Caco-2 (cell line): ENCODE results near the gene ZNF79. TPM values are rescaled to one million over a fixed set of nuclear protein-coding genes. Genes with fewer than 3 reads are reported as not detected.

Source experiments
- BruUV-seq: library from RNA; stranded (reverse); fragments of 400-500 nt; replicated peaks from 2 replicates; lab custom pipeline; 2021; lab: Mats Ljungman, UMichigan
- CTCF ChIA-PET: fragments of 300-600 bp; sonication (Branson Sonifier 250); formaldehyde crosslinking; loops from one replicate; lab custom pipeline; 2022; ENCODE audit warnings: antibody characterized with exemption; lab: Charles Lee
- POLR2A ChIA-PET: fragments of 300-600 bp; sonication (Branson Sonifier 250); formaldehyde crosslinking; loops from one replicate; lab custom pipeline; 2022; ENCODE audit warnings: antibody characterized with exemption; lab: Charles Lee
- DNase-seq, 2 experiments: peaks; one replicate each; pipeline versions ENCODE4 v3.0.0 to v3.0.0-alpha.2; 2020 to 2022
- H3K27me3 ChIP-seq: replicated peaks from 2 replicates; pipeline ENCODE4 v1.6.0; 2011; ENCODE audit warnings: low read length; ENCODE audit not compliant: control insufficient read depth, insufficient read depth
- H3K36me3 ChIP-seq: 2 replicates; pipeline ENCODE4 v1.5.1; 2011; ENCODE audit warnings: low read length; ENCODE audit not compliant: control insufficient read depth, insufficient read depth
- H3K4me1 ChIP-seq: fragments of 250-450 bp; sonication (Bioruptor Pico); 2 replicates; pipeline ENCODE4 v1.5.1; 2020; ENCODE audit warnings: mild to moderate bottlenecking
- H3K4me3 ChIP-seq: 2 replicates; pipeline ENCODE4 v1.5.1; 2011; ENCODE audit warnings: low read depth, mild to moderate bottlenecking, control low read depth, low read length
- H3K9me3 ChIP-seq: fragments of 250-450 bp; sonication (Bioruptor Pico); 2 replicates; pipeline ENCODE4 v1.5.1; 2020; ENCODE audit warnings: mild to moderate bottlenecking, moderate library complexity
- H3K27ac Mint-ChIP-seq: one replicate; pipeline ENCODE4 v1.8.0; 2022; ENCODE audit warnings: mixed read lengths; ENCODE audit not compliant: unreplicated experiment
- H3K27me3 Mint-ChIP-seq: one replicate; pipeline ENCODE4 v1.8.0; 2022; ENCODE audit warnings: mixed read lengths; ENCODE audit not compliant: insufficient read depth, unreplicated experiment
- H3K36me3 Mint-ChIP-seq: one replicate; pipeline ENCODE4 v1.8.0; 2022; ENCODE audit warnings: mild to moderate bottlenecking, mixed read lengths; ENCODE audit not compliant: insufficient read depth, unreplicated experiment
- H3K4me1 Mint-ChIP-seq: one replicate; pipeline ENCODE4 v1.8.0; 2022; ENCODE audit warnings: low read depth, mixed read lengths; ENCODE audit not compliant: unreplicated experiment
- H3K4me3 Mint-ChIP-seq: one replicate; pipeline ENCODE4 v1.8.0; 2022; ENCODE audit warnings: mild to moderate bottlenecking, moderate library complexity, mixed read lengths; ENCODE audit not compliant: unreplicated experiment
- H3K9me3 Mint-ChIP-seq: one replicate; pipeline ENCODE4 v1.8.0; 2022; ENCODE audit warnings: mixed read lengths; ENCODE audit not compliant: unreplicated experiment
- CTCF ChIP-seq, 2 experiments: fragments of 200-600 bp in 1 of 2; IDR thresholded peaks; 1 replicate in 1 of 2; 2 replicates in 1 of 2; pipeline versions ENCODE4 v1.5.1 to v1.8.0; 2011 to 2022; ENCODE audit warnings: antibody characterized with exemption in 1 of 2, control low read depth in 1 of 2, inconsistent platforms in 1 of 2, low read depth in 1 of 2, low read length in 1 of 2, mild to moderate bottlenecking in 1 of 2, moderate library complexity in 1 of 2; ENCODE audit not compliant: insufficient read depth in 1 of 2, severe bottlenecking in 1 of 2, unreplicated experiment in 1 of 2
- intact Hi-C: fragments of 100-400 bp; cut with micrococcal nuclease; formaldehyde crosslinking; loops from one replicate; pipeline ENCODE4 v1.10.0; 2022; ENCODE audit not compliant: unreplicated experiment
- total RNA-seq: library from RNA; stranded (reverse); gene quantifications from 2 replicates; pipeline ENCODE4 v1.2.3, GENCODE V29; 2022

Gene ZNF79
- total RNA-seq, 1 experiment from 2014 or later, result 9.2 TPM

- no peak for TF ChIP-seq CTCF (IDR thresholded peaks at IDR 0.05; ENCODE audit: insufficient read depth in 1 of 2, low read depth in 1 of 2, low read length in 1 of 2, severe bottlenecking in 1 of 2, unreplicated experiment in 1 of 2)
- intact Hi-C loops, result no loop called here
- no peak for DNase-seq
- H3K4me3 ChIP-seq, result peak overlapping the region; percentile 67
- Mint-ChIP-seq H3K4me3 (peak overlapping the region; percentile 100), H3K27me3 (no peaks in the 10 kb centered on the region), H3K27ac (peak overlapping the region; percentile 99), H3K36me3 (peaks cover 36% of the 10 kb centered on the region), H3K4me1 (peaks cover 17% of the 10 kb centered on the region), H3K9me3 (no peaks in the 10 kb centered on the region)
- H3K27me3 ChIP-seq, result no peaks in the 10 kb centered on the region
- peaks cover 15% of the 10 kb centered on the region for H3K4me1 ChIP-seq
- no peaks in the 10 kb centered on the region for H3K36me3 ChIP-seq
- BruUV-seq, result no TSS peak
- ChIA-PET CTCF (interaction anchor here (1.2 kb wide), 1 partner anchor 26 kb away, joined by 3 read pairs; no protein-coding TSS in a partner anchor), POLR2A (interaction anchor here (2.6 kb wide), 1 partner anchor 26 kb away, joined by 37 read pairs; the partner anchor contains the start of gene SLC2A8)
- H3K9me3 ChIP-seq, result no peaks in the 10 kb centered on the region
Measured at GRCh38 chr9:127422133-127422782, 1.9 kb upstream of the ZNF79 start.

GRCh38 chr9:127422787-127423186, 1.4 kb upstream of the ZNF79 start:
- Mint-ChIP-seq H3K27me3 (no peaks in the 10 kb centered on the region), H3K9me3 (no peaks in the 10 kb centered on the region), H3K27ac (peak overlapping the region; percentile 99), H3K4me3 (peak overlapping the region; percentile 100), H3K36me3 (peaks cover 37% of the 10 kb centered on the region), H3K4me1 (peaks cover 17% of the 10 kb centered on the region)
- BruUV-seq, result no TSS peak
- no peak for DNase-seq
- no peaks in the 10 kb centered on the region for H3K27me3 ChIP-seq
- no peak for TF ChIP-seq CTCF (IDR thresholded peaks at IDR 0.05; ENCODE audit: insufficient read depth in 1 of 2, low read depth in 1 of 2, low read length in 1 of 2, severe bottlenecking in 1 of 2, unreplicated experiment in 1 of 2)
- no peaks in the 10 kb centered on the region for H3K36me3 ChIP-seq
- no peaks in the 10 kb centered on the region for H3K9me3 ChIP-seq
- intact Hi-C loops, result no loop called here
- peaks cover 15% of the 10 kb centered on the region for H3K4me1 ChIP-seq
- CTCF ChIA-PET, result interaction anchor here (2.0 kb wide), 1 partner anchor 26 kb away, joined by 8 read pairs; the partner anchor contains the start of gene SLC2A8
- POLR2A ChIA-PET, result interaction anchor here (2.2 to 2.6 kb wide), 2 partner anchors 22 to 26 kb away, joined by 18 to 37 read pairs; partner anchors contain the start of gene SLC2A8
- H3K4me3 ChIP-seq, result peak overlapping the region; percentile 67

- no peaks in the 10 kb centered on the region for H3K9me3 ChIP-seq
- H3K36me3 ChIP-seq, result no peaks in the 10 kb centered on the region
- Mint-ChIP-seq H3K27me3 (no peaks in the 10 kb centered on the region), H3K4me3 (peak overlapping the region; percentile 100), H3K9me3 (no peaks in the 10 kb centered on the region), H3K27ac (peak overlapping the region; percentile 99), H3K4me1 (peaks cover 17% of the 10 kb centered on the region), H3K36me3 (peaks cover 38% of the 10 kb centered on the region)
- DNase-seq, result no peak
- H3K4me1 ChIP-seq, result peaks cover 15% of the 10 kb centered on the region
- POLR2A ChIA-PET, result interaction anchor here (2.2 to 2.6 kb wide), 2 partner anchors 21 to 27 kb away, joined by 18 to 37 read pairs; partner anchors contain the start of gene SLC2A8
- peak overlapping the region; percentile 67 for H3K4me3 ChIP-seq
- BruUV-seq, result TSS peak; percentile 71
- intact Hi-C loops, result no loop called here
- no peak for TF ChIP-seq CTCF (IDR thresholded peaks at IDR 0.05; ENCODE audit: insufficient read depth in 1 of 2, low read depth in 1 of 2, low read length in 1 of 2, severe bottlenecking in 1 of 2, unreplicated experiment in 1 of 2)
- H3K27me3 ChIP-seq, result no peaks in the 10 kb centered on the region
- CTCF ChIA-PET, result interaction anchor here (1.0 to 2.0 kb wide), 3 partner anchors 27 to 35 kb away, joined by 3 to 8 read pairs (median 5); partner anchors contain the start of gene SLC2A8
Measured at GRCh38 chr9:127423476-127423933, 677 bp upstream of the ZNF79 start.
